Testis (tissue), 2 donors: ENCODE results near the gene ARRDC1.

ENCODE experiments used
- CTCF ChIP-seq, 3 experiments: fragments of 450-650 bp in 2 of 3; fragments of 200-600 bp in 1 of 3; sonication (generic) in 1 of 3; IDR thresholded peaks; one replicate each; pipeline ENCODE4 v1.5.1; 2016 to 2019; ENCODE audit warnings: antibody characterized with exemption in 3 of 3, mild to moderate bottlenecking in 2 of 3, moderate library complexity in 1 of 3
- POLR2A ChIP-seq: fragments of 450-650 bp; IDR thresholded peaks from one replicate; pipeline ENCODE4 v1.6.1; 2017; ENCODE audit warnings: antibody characterized with exemption, mild to moderate bottlenecking, moderate library complexity

- TF ChIP-seq POLR2A (no peak), CTCF (IDR thresholded peaks at IDR 0.05) (no peak)
Measured at GRCh38 chr9:137642892-137643291, 37.4 kb downstream of the ARRDC1 start.
